Measurements from ENCODE around the gene SLC10A3.
A peak's percentile ranks its signal among the peaks of the same experiment; 100 is the strongest.

Gene SLC10A3

GRCh38 chrX:154460326-154460725 is 30.1 kb downstream of the SLC10A3 start:
- no peak for DNase-seq

- peak; percentile 47 for DNase-seq
These were observed 30.6 kb downstream of the SLC10A3 start for GRCh38 chrX:154459832-154460231.

- DNase-seq, result peak; percentile 12
These were observed 31.3 kb downstream of the SLC10A3 start for GRCh38 chrX:154458954-154459778.

- DNase-seq, result peak; percentile 44
These were observed 32.1 kb downstream of the SLC10A3 start, which contains the start of gene PLXNA3 for GRCh38 chrX:154458116-154458953. Gene PLXNA3 (plus strand): TSS chrX:154458281. CDS start chrX:154460184, 1,903 bp downstream.

- peak; percentile 17 for DNase-seq
These were observed 32.8 kb downstream of the SLC10A3 start for GRCh38 chrX:154457491-154458115.

- no peak for DNase-seq
These were observed 37.6 kb downstream of the SLC10A3 start for GRCh38 chrX:154452823-154453222.

GRCh38 chrX:154450312-154450711 is 40.1 kb downstream of the SLC10A3 start:
- no peak for DNase-seq

GRCh38 chrX:154449618-154450017 is 40.8 kb downstream of the SLC10A3 start:
- no peak for DNase-seq

GRCh38 chrX:154448484-154448883 is 41.9 kb downstream of the SLC10A3 start:
- no peak for DNase-seq

GRCh38 chrX:154446430-154446829 is 44.0 kb downstream of the SLC10A3 start:
- no peak for DNase-seq

- no peak for DNase-seq
These were observed 44.7 kb downstream of the SLC10A3 start for GRCh38 chrX:154445776-154446175.

- DNase-seq, result no peak
These were observed 45.6 kb downstream of the SLC10A3 start for GRCh38 chrX:154444755-154445246.

- DNase-seq, result peak; percentile 74
These were observed 46.3 kb downstream of the SLC10A3 start, which contains the start of gene FAM50A for GRCh38 chrX:154443992-154444754. Gene FAM50A (plus strand): TSS chrX:154444141. CDS start chrX:154444236, 95 bp downstream.

- peak; percentile 27 for DNase-seq
These were observed 46.9 kb downstream of the SLC10A3 start for GRCh38 chrX:154443479-154443910.

- DNase-seq, result no peak
These were observed 48.3 kb downstream of the SLC10A3 start for GRCh38 chrX:154441984-154442707.

- DNase-seq, result no peak
These were observed 48.9 kb downstream of the SLC10A3 start for GRCh38 chrX:154441564-154441963.

GRCh38 chrX:154440623-154441357 is 49.6 kb downstream of the SLC10A3 start:
- no peak for DNase-seq

- no peak for DNase-seq
These were observed 50.6 kb downstream of the SLC10A3 start for GRCh38 chrX:154439841-154440240.

- DNase-seq, result no peak
These were observed 52.2 kb downstream of the SLC10A3 start for GRCh38 chrX:154437971-154438893.

Measured in OCI-M1 (cell line).